Ascending aorta (tissue), 2 donors: ENCODE measurements around the gene REXO5. TPM values are rescaled to one million over a fixed set of nuclear protein-coding genes. Genes with fewer than 3 reads are reported as not detected.

Experiments
- DNase-seq, 2 donors: peaks; one replicate each; pipeline ENCODE4 v3.0.0-alpha.2; 2019; ENCODE audit warnings: low spot score in 2 of 2
- H3K27ac ChIP-seq, 2 donors: fragments of 200-600 bp; sonication (generic); one replicate each; pipeline ENCODE4 v1.5.1; 2016 to 2017; ENCODE audit warnings: mild to moderate bottlenecking in 1 of 2
- H3K27me3 ChIP-seq: fragments of 200-600 bp; sonication (generic); one replicate; pipeline ENCODE4 v1.5.1; 2017
- H3K36me3 ChIP-seq, 2 donors: fragments of 200-600 bp; sonication (generic); one replicate each; pipeline ENCODE4 v1.5.1; 2016
- H3K4me1 ChIP-seq, 2 donors: fragments of 200-600 bp; sonication (generic); one replicate each; pipeline ENCODE4 v1.5.1; 2016 to 2017; ENCODE audit warnings: mild to moderate bottlenecking in 1 of 2
- H3K4me3 ChIP-seq, 2 donors: fragments of 200-600 bp; sonication (generic); one replicate each; pipeline ENCODE4 v1.5.1; 2016 to 2017; ENCODE audit warnings: mild to moderate bottlenecking in 1 of 2
- H3K9me3 ChIP-seq, 2 donors: fragments of 200-600 bp; sonication (generic); one replicate each; pipeline ENCODE4 v1.5.1; 2016
- intact Hi-C: fragments of 100-400 bp; cut with DNase I; formaldehyde crosslinking; loops from one replicate; pipeline ENCODE4 v1.15.1; 2023
- total RNA-seq: library from RNA; depleted of rRNA; stranded (reverse); fragments of >200 nt; gene quantifications from one replicate; pipeline ENCODE4 v1.1.0, GENCODE V29; 2016
- TF ChIP-seq, protein P1 (sequence below), 3 experiments: fragments of 200-600 bp in 2 of 3; fragments of 450-650 bp in 1 of 3; sonication (generic) in 2 of 3; IDR thresholded peaks; one replicate each; pipeline ENCODE4 v1.5.1; 2016 to 2019; ENCODE audit warnings: antibody characterized with exemption in 3 of 3, mild to moderate bottlenecking in 1 of 3, moderate library complexity in 1 of 3

Gene REXO5
- total RNA-seq, 1 donor from 2014 or later, result 2.1 TPM

DNA sequence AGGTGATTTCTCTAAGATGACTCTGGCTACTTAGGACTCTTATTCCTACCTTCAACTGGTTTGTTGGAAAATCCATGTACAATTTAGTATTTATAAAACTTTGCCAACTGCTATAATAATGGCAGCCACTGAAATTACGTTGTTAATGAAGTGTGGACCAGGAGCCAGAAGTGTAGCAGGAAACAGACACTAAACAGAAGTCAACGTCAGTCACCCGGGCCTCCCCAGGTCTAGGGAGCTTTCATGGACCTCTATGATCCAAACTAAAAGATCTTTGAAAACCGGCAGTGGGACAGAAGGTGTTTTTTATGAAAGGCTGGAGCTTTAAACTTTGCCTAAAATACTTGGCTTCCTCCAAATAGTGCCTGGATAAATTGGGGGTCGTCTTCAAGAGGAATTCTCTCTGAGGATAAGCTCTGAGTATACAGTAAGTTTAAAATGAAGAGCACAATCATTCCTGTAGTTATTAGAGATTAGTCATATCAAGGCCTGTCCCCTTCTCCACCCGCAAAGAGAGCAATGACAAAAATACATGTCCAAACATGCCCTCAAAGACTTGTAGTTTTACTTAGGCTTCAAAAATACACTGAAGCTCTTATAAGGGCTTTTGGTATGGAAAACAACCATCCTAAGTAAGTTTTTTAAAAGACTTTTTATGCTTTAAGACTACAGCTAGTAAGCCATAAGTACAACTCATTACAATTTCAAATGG, 59.2 kb downstream of the REXO5 start:
- Histone ChIP-seq H3K27me3 (no peaks in the 10 kb centered on the region), H3K9me3 (no peaks in the 10 kb centered on the region), H3K36me3 (peaks cover 17% of the 10 kb centered on the region in 2 donors), H3K27ac (peak overlapping the region; percentile 81 to 82), H3K4me3 (peak overlapping the region in 1 of 2 donors; percentile 9), H3K4me1 (peaks cover 33 to 69% of the 10 kb centered on the region in 2 donors)
- DNase-seq, result no peak
- TF ChIP-seq, protein P1, sequence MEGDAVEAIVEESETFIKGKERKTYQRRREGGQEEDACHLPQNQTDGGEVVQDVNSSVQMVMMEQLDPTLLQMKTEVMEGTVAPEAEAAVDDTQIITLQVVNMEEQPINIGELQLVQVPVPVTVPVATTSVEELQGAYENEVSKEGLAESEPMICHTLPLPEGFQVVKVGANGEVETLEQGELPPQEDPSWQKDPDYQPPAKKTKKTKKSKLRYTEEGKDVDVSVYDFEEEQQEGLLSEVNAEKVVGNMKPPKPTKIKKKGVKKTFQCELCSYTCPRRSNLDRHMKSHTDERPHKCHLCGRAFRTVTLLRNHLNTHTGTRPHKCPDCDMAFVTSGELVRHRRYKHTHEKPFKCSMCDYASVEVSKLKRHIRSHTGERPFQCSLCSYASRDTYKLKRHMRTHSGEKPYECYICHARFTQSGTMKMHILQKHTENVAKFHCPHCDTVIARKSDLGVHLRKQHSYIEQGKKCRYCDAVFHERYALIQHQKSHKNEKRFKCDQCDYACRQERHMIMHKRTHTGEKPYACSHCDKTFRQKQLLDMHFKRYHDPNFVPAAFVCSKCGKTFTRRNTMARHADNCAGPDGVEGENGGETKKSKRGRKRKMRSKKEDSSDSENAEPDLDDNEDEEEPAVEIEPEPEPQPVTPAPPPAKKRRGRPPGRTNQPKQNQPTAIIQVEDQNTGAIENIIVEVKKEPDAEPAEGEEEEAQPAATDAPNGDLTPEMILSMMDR (IDR thresholded peaks at IDR 0.05), result no peak
- intact Hi-C loops, result loop anchor here (2.0 to 5.0 kb wide), 2 partner anchors 15 to 87 kb away; no protein-coding TSS in a partner anchor

DNA sequence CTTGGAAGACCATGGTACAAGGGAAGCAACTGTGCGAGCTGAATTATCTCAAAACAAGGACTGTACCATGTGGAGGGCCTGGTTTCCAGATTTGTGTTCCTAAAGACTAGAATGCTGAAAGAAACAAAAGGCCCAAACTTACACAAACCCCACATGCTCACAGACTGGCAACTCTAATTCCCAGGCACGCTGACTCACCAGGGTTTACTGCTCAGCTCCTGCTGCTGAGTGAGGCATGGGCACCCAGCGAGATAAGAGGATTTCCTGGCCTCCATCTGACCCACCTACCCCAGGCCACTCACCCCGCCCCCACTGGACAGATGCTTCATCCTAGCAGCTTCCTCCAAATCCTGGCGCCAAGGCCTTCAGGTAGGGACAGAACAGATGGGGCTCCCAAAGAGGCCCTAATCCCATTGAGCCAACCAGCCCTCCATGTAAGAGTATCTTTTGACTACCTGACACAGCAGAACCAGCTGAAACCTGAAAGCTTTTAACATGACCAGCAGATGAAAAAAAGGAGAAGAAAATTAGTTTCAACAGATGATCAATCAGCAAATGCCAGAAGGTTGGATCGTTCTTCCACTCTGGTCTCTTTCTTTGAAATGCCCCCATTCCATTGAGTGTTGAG, 59.9 kb downstream of the REXO5 start:
- Histone ChIP-seq H3K9me3 (no peaks in the 10 kb centered on the region), H3K27ac (peak overlapping the region; percentile 81 to 82), H3K4me3 (peak overlapping the region in 1 of 2 donors; percentile 44), H3K36me3 (peaks cover 11 to 12% of the 10 kb centered on the region in 2 donors), H3K27me3 (no peaks in the 10 kb centered on the region), H3K4me1 (peaks cover 38 to 71% of the 10 kb centered on the region in 2 donors)
- DNase-seq, result peak; percentile 17 to 86
- TF ChIP-seq, protein P1 (IDR thresholded peaks at IDR 0.05), result no peak
- intact Hi-C loops, result loop anchor here (2.0 to 5.0 kb wide), 2 partner anchors 15 to 86 kb away; no protein-coding TSS in a partner anchor

GRCh38 chr16:20866801-20867200, 60.5 kb downstream of the REXO5 start:
- no peak for DNase-seq
- TF ChIP-seq, protein P1 (IDR thresholded peaks at IDR 0.05), result no peak
- Histone ChIP-seq H3K4me1 (peaks cover 36 to 76% of the 10 kb centered on the region in 2 donors), H3K9me3 (no peaks in the 10 kb centered on the region), H3K36me3 (peaks cover 5 to 7% of the 10 kb centered on the region in 2 donors), H3K27ac (peak overlapping the region; percentile 81 to 82), H3K27me3 (no peaks in the 10 kb centered on the region), H3K4me3 (peak overlapping the region in 1 of 2 donors; percentile 44)
- intact Hi-C loops, result loop anchor here (2.0 to 5.0 kb wide), 2 partner anchors 16 to 86 kb away; no protein-coding TSS in a partner anchor

DNA sequence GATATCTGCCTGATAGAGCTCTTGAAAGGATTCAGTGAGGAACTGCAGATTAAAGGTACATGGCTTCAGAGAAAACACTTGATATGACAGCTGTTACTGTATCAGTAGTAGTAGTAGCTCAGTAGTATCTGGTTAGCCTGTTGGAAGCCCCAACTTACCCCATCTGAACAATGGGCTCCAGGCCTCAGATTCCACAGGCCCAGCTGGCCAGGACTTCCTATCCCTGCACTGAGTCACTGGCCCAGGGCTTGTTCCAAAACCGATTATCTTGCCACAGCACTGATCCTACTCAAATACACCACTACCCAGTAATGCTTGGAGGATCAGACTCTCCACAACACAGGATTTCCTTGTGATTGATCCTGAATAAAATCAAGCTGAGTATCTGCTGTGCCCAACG, 61.3 kb downstream of the REXO5 start:
- no peak for DNase-seq
- intact Hi-C loops, result loop anchor here (2.0 to 5.0 kb wide), 2 partner anchors 17 to 85 kb away; no protein-coding TSS in a partner anchor
- no peaks in the 10 kb centered on the region for H3K36me3 ChIP-seq
- H3K27ac ChIP-seq, result peak overlapping the region; percentile 81 to 82
- H3K27me3 ChIP-seq, result no peaks in the 10 kb centered on the region
- no peaks in the 10 kb centered on the region for H3K9me3 ChIP-seq
- H3K4me3 ChIP-seq, result peak overlapping the region; percentile 13 to 44
- TF ChIP-seq, protein P1 (IDR thresholded peaks at IDR 0.05), result no peak
- peaks cover 39 to 83% of the 10 kb centered on the region in 2 donors for H3K4me1 ChIP-seq

- H3K27ac ChIP-seq, result peak overlapping the region; percentile 81 to 82
- TF ChIP-seq, protein P1 (IDR thresholded peaks at IDR 0.05), result no peak
- H3K4me3 ChIP-seq, result peak overlapping the region in 1 of 2 donors; percentile 44
These were observed 62.6 kb downstream of the REXO5 start for GRCh38 chr16:20868890-20869289.

More at GRCh38 chr16:20868890-20869289, 62.6 kb downstream of the REXO5 start:
- Histone ChIP-seq H3K9me3 (no peaks in the 10 kb centered on the region), H3K27me3 (no peaks in the 10 kb centered on the region), H3K4me1 (peaks cover 39 to 88% of the 10 kb centered on the region in 2 donors), H3K36me3 (no peaks in the 10 kb centered on the region)
- intact Hi-C loops, result loop anchor here (5.0 kb wide), 1 partner anchor 83 kb away; no protein-coding TSS in a partner anchor
- DNase-seq, result peak in 1 of 2 donors; percentile 90
